Measurements from ENCODE around the gene HSPA1L. TPM values are rescaled to one million over a fixed set of nuclear protein-coding genes. Genes with fewer than 3 reads are reported as not detected.

Gene HSPA1L
- total and polyA plus RNA-seq, 4 donors: 0.27 to 0.79 (median 0.47) TPM

- H3K27ac ChIP-seq (ENCODE audit: low read depth in 1 of 2, low read length in 2 of 2): no peak overlapping the region
- DNase-seq (ENCODE audit: low spot score): peak; percentile 93
- no peak overlapping the region for H3K4me3 ChIP-seq (ENCODE audit: low read depth in 1 of 3, low read length in 3 of 3)
- H3K4me1 ChIP-seq (ENCODE audit: control insufficient read depth in 4 of 4, insufficient read depth in 4 of 4, low read length in 3 of 4): peaks cover 0 to 7% (median 4%) of the 10 kb centered on the region in 4 donors
- WGBS: 48% methylated on average over 12 of the region's 12 CpGs
- H3K9me3 ChIP-seq (ENCODE audit: control insufficient read depth in 4 of 4, low read length in 3 of 4): no peaks in the 10 kb centered on the region
- TF ChIP-seq JUND (IDR thresholded peaks at IDR 0.05): no peak
- TF ChIP-seq YY1 (IDR thresholded peaks at IDR 0.05): no peak
- peak; percentile 92 to 97 for TF ChIP-seq RAD21 (IDR thresholded peaks at IDR 0.05)
- no peak for TF ChIP-seq NR2F2 (IDR thresholded peaks at IDR 0.05)
- TF ChIP-seq MAX (IDR thresholded peaks at IDR 0.05): no peak
- no peak for TF ChIP-seq GABPA (IDR thresholded peaks at IDR 0.05 in 1 of 2, conservative IDR thresholded peaks at IDR 0.05 in 1 of 2)
- TF ChIP-seq HNF4G (IDR thresholded peaks at IDR 0.05): no peak
- TF ChIP-seq CTCF (IDR thresholded peaks at IDR 0.05; ENCODE audit: low read depth, low read length, missing input control): peak; percentile 92
- TF ChIP-seq HNF4A (conservative IDR thresholded peaks at IDR 0.05): no peak
- TF ChIP-seq REST (IDR thresholded peaks at IDR 0.05): no peak
- no peak for TF ChIP-seq SP1 (IDR thresholded peaks at IDR 0.05)
- TF ChIP-seq ATF3 (IDR thresholded peaks at IDR 0.05): no peak
- no peak for TF ChIP-seq FOXA2 (IDR thresholded peaks at IDR 0.05)
- TF ChIP-seq EGR1 (IDR thresholded peaks at IDR 0.05; ENCODE audit: low read depth in 2 of 2): no peak
- peak in 1 of 2 donors; percentile 24 for TF ChIP-seq RXRA (IDR thresholded peaks at IDR 0.05)
- no peak for TF ChIP-seq TAF1 (conservative IDR thresholded peaks at IDR 0.05)
- TF ChIP-seq FOXA1 (IDR thresholded peaks at IDR 0.05): no peak
- no peak for TF ChIP-seq ZBTB33 (IDR thresholded peaks at IDR 0.05)
- no peak overlapping the region for H3K9ac ChIP-seq (ENCODE audit: low read depth in 1 of 2, low read length in 2 of 2)
- H3K27me3 ChIP-seq (ENCODE audit: control insufficient read depth in 4 of 4, insufficient read depth in 4 of 4, low read length in 3 of 4): no peaks in the 10 kb centered on the region
- H3K36me3 ChIP-seq (ENCODE audit: control insufficient read depth in 4 of 4, insufficient read depth in 3 of 4, low read depth in 1 of 4, low read length in 3 of 4): no peaks in the 10 kb centered on the region
These were observed 45.3 kb downstream of the HSPA1L start for GRCh38 chr6:31769684-31770371.
